Smooth muscle cell (in vitro differentiated cells): Measurements from ENCODE around the gene CCNB1IP1. TPM values are rescaled to one million over a fixed set of nuclear protein-coding genes. Genes with fewer than 3 reads are reported as not detected.
"Not testable (repeated sequence)": the region's sequence is repeated elsewhere in the genome, so short reads cannot be mapped to it uniquely, and the experiment has no call there.

Source experiments
- DNase-seq: peaks from one replicate; lab custom pipeline; 2025; ENCODE audit not compliant: unreplicated experiment; lab: John Stamatoyannopoulos, UW
- H2AFZ ChIP-seq: fragments of 200-600 bp; sonication (generic); 2 replicates; pipeline ENCODE4 v1.6.0; 2016; ENCODE audit warnings: antibody characterized with exemption, low read depth, mild to moderate bottlenecking
- H3F3A ChIP-seq: fragments of 200-600 bp; sonication (generic); 2 replicates; pipeline ENCODE4 v1.6.0; 2017; ENCODE audit warnings: antibody characterized with exemption, low read depth
- H3K27ac ChIP-seq: fragments of 200-600 bp; sonication (generic); 2 replicates; pipeline ENCODE4 v1.5.1; 2016; ENCODE audit warnings: low read depth, mild to moderate bottlenecking
- H3K27me3 ChIP-seq: fragments of 200-600 bp; sonication (generic); 2 replicates; pipeline ENCODE4 v1.6.1; 2016; ENCODE audit warnings: low read depth, mild to moderate bottlenecking
- H3K36me3 ChIP-seq: fragments of 200-600 bp; sonication (generic); 2 replicates; pipeline ENCODE4 v1.5.1; 2016; ENCODE audit warnings: low read depth
- H3K4me1 ChIP-seq: fragments of 200-600 bp; sonication (generic); 2 replicates; pipeline ENCODE4 v1.5.1; 2016; ENCODE audit warnings: low read depth
- H3K4me2 ChIP-seq: fragments of 200-600 bp; sonication (generic); 2 replicates; pipeline ENCODE4 v1.6.0; 2016; ENCODE audit warnings: mild to moderate bottlenecking
- H3K4me3 ChIP-seq: fragments of 200-600 bp; sonication (generic); 2 replicates; pipeline ENCODE4 v1.5.1; 2016; ENCODE audit warnings: mild to moderate bottlenecking
- H3K79me2 ChIP-seq: fragments of 200-600 bp; sonication (generic); 2 replicates; pipeline ENCODE4 v1.6.0; 2016; ENCODE audit warnings: low read depth, mild to moderate bottlenecking
- H3K9ac ChIP-seq: fragments of 200-600 bp; sonication (generic); 2 replicates; pipeline ENCODE4 v1.6.0; 2016; ENCODE audit warnings: low read depth
- H3K9me3 ChIP-seq: fragments of 200-600 bp; sonication (generic); replicated peaks from 2 replicates; pipeline ENCODE4 v1.5.1; 2016; ENCODE audit warnings: low read depth
- H4K20me1 ChIP-seq: fragments of 200-600 bp; sonication (generic); 2 replicates; pipeline ENCODE4 v1.6.0; 2016; ENCODE audit warnings: low read depth
- CTCF ChIP-seq: fragments of 200-600 bp; sonication (generic); IDR thresholded peaks from 2 replicates; pipeline ENCODE4 v1.5.1; 2017; ENCODE audit warnings: borderline replicate concordance, mild to moderate bottlenecking, antibody characterized with exemption; ENCODE audit not compliant: insufficient read depth, poor library complexity, severe bottlenecking
- WGBS: methylation state at CpG from one replicate; pipeline ENCODE4 v1.1.7; 2016; ENCODE audit warnings: low lambda C conversion rate; 5-methylcytosine and 5-hydroxymethylcytosine counted together
- polyA plus RNA-seq: library from polyadenylated mRNA; unstranded; fragments of >200 nt; fragmentation: Nextera tagmentation; extraction: Ambion mirVana; gene quantifications from 2 replicates; pipeline ENCODE4 v1.2.1, GENCODE V29; 2016
- total RNA-seq: library from RNA; depleted of rRNA; stranded (reverse); fragments of >200 nt; gene quantifications from 2 replicates; pipeline ENCODE4 v1.2.3, GENCODE V29; 2014

CCNB1IP1 gene
- total and polyA plus RNA-seq, 2 experiments from 2014 or later: 16.3 to 70.4 TPM

- Histone ChIP-seq H3K79me2 (no peaks in the 10 kb centered on the region), H3K4me1 (no peaks in the 10 kb centered on the region), H3K9me3 (no peaks in the 10 kb centered on the region), H3K27ac (no peak overlapping the region), H3K4me3 (no peak overlapping the region), H4K20me1 (no peaks in the 10 kb centered on the region), H3K36me3 (peaks cover 28% of the 10 kb centered on the region), H3K4me2 (no peak overlapping the region), H3F3A (no peaks in the 10 kb centered on the region), H3K9ac (no peak overlapping the region), H2AFZ (no peak overlapping the region), H3K27me3 (no peaks in the 10 kb centered on the region)
- 92% methylated on average over 3 of the region's 3 CpGs for WGBS
- no peak for TF ChIP-seq CTCF
- no peak for DNase-seq
Measured at GRCh38 chr14:20375471-20375870, 42.4 kb upstream of the CCNB1IP1 start.

DNA sequence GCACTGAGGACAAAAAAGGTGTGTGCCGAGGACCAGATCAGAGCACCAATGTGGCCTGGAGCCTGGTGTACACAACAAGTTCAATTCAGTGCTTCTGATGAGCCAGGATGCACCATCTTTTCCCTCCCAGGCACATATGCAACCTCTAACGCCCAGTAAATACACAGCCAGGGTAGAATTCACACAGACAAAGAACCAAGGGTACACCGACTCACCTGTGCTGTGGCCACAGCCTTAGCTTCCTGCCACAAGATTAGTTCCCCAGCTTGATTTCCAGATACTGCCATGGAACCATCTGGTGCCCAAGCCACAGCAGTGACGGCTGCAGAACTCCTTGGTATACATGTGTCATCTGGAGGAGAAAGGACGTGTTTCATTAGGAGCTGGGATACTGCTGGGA, 39.7 kb upstream of the CCNB1IP1 start:
- no peak for TF ChIP-seq CTCF
- H3K27ac ChIP-seq: no peak overlapping the region
- H4K20me1 ChIP-seq: no peaks in the 10 kb centered on the region
- H3K4me1 ChIP-seq: no peaks in the 10 kb centered on the region
- 82% methylated on average over 5 of the region's 5 CpGs for WGBS
- H3K9me3 ChIP-seq: no peaks in the 10 kb centered on the region
- H3K79me2 ChIP-seq: no peaks in the 10 kb centered on the region
- no peak overlapping the region for H3K9ac ChIP-seq
- H2AFZ ChIP-seq: no peak overlapping the region
- H3K27me3 ChIP-seq: no peaks in the 10 kb centered on the region
- no peaks in the 10 kb centered on the region for H3F3A ChIP-seq
- no peak overlapping the region for H3K4me2 ChIP-seq
- no peak for DNase-seq
- H3K36me3 ChIP-seq: peaks cover 27% of the 10 kb centered on the region
- H3K4me3 ChIP-seq: no peak overlapping the region

DNA sequence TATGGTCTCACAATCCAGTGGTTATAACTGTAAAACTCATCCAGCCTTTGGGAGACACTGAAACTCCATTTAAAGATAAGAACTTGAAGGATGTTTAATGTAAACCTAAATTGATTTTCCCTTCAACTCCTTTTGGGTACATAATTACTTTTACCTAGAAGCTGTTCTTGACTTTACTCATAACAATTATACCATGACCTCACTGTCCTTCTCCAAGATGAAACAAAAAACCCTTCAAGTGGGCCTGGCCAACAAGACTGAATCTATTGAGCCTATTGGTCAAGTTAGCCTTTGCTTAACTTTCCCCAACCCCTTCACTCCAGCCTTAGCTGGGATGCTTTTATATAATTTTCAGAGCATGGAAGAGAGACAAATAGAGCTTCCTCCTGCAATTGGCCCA, 32.8 kb upstream of the CCNB1IP1 start:
- H3K9me3 ChIP-seq: no peaks in the 10 kb centered on the region
- H2AFZ ChIP-seq: no peak overlapping the region
- peaks cover 9% of the 10 kb centered on the region for H3K36me3 ChIP-seq
- no peak overlapping the region for H3K9ac ChIP-seq
- H3K27me3 ChIP-seq: no peaks in the 10 kb centered on the region
- no peaks in the 10 kb centered on the region for H3K79me2 ChIP-seq
- no peak for TF ChIP-seq CTCF
- H4K20me1 ChIP-seq: no peaks in the 10 kb centered on the region
- no peak overlapping the region for H3K4me2 ChIP-seq
- DNase-seq: no peak
- H3K4me1 ChIP-seq: no peaks in the 10 kb centered on the region
- no peak overlapping the region for H3K27ac ChIP-seq
- H3F3A ChIP-seq: no peaks in the 10 kb centered on the region
- no peak overlapping the region for H3K4me3 ChIP-seq

DNA sequence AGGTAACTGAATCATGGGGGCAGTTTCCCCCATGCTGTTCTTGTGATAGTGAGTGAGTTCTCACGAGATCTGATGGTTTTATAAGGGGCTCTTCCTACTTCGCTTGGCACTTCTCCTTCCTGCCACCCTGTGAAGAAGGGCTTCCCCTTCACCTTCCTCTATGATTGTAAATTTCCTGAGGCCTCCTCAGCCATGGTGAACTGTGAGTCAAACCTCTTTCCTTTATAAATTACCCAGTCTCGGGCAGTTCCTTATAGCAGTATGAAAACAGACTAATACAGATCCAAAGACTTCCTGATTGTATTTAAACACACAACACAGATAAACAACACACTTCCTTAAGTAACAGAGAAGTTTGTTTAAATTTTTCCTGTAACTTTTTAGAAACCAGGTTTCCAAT, 25.4 kb upstream of the CCNB1IP1 start:
- not testable (repeated sequence) for H3F3A ChIP-seq, H3K4me2 ChIP-seq, H3K9me3 ChIP-seq, H3K4me1 ChIP-seq, H4K20me1 ChIP-seq, H3K9ac ChIP-seq, H3K4me3 ChIP-seq, DNase-seq, H2AFZ ChIP-seq, H3K79me2 ChIP-seq, H3K27me3 ChIP-seq, H3K27ac ChIP-seq
- WGBS: 94% methylated on average over 3 of the region's 3 CpGs
- H3K36me3 ChIP-seq: peaks cover 31% of the 10 kb centered on the region
